SKM-1 treated with dmso at 0.1 percent for 144 hours (cell line): ENCODE results near the gene PLXND1.
"Not testable (repeated sequence)": the region's sequence is repeated elsewhere in the genome, so short reads cannot be mapped to it uniquely, and the experiment has no call there.

Experiments
- DNase-seq: peaks from one replicate; lab custom pipeline; 2025; ENCODE audit not compliant: unreplicated experiment; lab: John Stamatoyannopoulos, UW

Gene PLXND1

DNA sequence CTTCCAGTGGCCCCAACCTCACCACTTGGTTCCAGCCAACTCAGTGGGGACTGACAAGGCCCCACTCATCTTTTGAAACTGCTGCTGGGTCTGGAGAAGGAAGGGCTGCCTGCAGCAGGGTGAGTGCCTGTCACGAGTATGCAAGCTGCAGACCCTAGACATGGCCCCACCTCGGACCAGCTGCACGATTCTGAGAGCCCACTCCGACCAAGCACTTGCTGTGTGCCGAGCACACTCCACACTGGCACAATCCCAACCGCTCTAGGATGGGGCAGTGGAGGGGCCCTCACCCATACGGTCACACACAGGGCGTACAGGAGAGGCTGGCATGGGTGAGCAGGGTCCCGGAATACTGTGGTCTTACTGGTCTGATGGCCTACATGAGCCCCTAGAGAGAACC, 8.0 kb upstream of the PLXND1 start:
- no peak for DNase-seq

DNA sequence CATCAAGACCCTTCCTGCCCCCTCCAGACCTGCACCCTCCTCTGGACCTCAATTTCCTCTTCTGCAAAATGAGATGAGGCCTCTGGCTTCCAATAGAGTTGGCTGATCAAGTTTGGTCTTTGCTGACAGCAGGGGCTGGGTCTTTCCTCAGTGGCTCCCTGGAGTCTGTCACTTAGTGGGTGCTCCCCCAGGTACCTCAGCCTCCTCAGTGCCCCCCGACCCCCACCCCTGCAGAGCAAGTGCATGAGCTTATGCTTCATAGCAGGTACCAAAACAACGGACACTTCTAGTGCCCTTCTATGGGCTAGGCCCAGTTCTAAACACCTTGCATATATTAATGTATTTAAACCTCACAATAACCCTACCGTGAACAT, 6.9 kb upstream of the PLXND1 start:
- no peak for DNase-seq

DNA sequence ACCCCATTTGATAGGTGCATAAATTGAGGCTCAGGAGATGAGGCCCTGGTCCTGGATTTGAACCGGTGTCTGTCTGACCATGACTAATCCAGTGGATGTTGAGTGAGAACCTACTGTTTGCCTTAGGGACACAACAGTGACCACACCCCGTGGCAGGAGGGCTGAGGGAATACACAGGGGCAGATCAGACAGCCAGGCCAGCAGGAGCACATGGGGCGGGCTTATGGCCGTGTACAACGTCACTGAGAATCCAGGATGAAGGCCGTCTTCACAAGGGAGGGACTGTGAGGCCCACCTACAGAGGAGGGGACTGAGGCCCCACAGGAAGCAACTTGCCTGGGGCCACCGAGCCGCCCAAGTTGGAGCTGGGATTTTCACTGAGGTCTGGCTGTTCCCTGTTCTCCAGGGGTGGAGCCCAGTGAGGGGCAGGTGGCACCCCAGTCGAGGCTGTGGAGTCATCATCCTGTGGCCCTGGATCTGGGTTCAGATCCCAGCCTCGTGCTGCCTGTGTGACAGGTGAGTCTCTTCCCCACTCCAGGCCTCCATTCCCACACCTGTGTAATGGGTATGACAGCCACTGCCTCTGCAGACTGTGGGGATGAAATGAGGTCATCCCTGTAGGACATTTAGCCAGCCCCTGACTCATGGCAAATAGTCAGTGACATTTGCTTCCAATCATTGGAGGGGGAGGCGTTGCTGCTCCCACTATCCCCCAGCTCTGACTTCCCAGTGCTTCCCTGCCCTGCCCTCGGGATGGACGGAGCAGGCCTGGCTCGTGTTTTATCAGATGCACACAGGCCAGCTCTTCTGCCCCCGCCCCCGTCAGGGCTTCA, 6.3 kb upstream of the PLXND1 start:
- no peak for DNase-seq

DNA sequence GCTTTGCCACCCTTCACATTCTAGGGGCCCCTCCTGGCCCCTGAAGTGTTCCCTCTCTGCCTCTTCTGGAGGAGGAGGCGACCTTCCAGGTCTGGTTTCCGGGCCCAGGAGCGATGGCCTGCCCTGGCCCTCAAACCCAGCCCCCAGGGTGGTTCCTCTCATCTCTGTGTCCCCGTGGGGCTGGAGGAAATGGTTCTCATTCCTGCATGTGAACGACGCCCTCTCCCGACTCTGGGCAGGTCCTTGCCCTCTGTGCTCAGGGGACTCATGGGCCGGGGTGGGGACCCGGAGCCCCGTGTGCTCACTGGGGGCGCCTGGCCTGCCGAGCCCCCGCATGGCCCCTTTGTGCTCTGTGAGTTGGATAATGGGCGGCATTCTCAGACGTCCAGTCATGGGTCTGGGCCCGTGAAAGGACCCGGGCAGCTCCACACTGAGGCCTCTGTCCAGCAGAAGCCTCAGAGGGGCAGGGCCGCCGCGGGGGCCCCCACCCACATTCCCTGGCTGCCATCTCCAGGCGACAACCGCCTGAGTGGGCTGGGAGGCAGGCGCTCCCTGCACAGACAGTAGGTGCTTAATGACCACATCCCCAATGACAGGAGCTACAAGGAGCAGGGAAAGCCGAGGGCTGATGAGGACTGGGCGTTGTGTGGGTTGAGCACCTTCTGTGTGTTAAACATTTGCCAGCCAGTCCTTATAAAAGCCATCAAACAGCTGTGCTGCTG, 5.5 kb upstream of the PLXND1 start:
- DNase-seq, result no peak

GRCh38 chr3:129611446-129611800, 4.9 kb upstream of the PLXND1 start:
- DNase-seq, result no peak

DNA sequence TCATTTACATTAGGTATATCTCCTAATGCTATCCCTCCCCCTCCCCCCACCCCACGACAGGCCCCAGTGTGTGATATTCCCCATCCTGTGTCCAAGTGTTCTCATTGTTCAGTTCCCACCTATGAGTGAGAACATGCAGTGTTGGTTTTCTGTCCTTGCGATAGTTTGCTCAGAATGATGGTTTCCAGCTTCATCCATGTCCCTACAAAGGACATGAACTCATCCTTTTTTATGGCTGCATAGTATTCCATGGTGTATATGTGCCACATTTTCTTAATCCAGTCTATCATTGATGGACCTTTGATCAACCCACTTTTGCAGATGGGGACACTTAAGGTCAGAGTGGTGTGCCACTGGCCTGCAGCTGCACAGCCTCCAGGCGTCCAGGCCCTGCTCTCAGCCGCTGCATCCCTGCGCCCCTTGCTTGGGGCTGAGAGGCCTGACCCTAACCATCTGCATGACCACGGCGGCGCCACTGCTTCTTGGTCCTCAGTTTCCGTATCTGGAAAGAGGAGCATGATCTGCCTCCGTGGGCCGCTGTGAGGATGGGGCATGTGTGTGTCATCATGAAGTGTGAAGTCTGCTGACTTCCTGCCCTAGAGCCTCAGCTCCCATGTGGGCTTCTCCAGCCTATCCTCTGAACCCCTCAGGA, 4.4 kb upstream of the PLXND1 start:
- DNase-seq, result not testable (repeated sequence)

- DNase-seq, result no peak
Measured at GRCh38 chr3:129610276-129610675, 3.8 kb upstream of the PLXND1 start.

DNA sequence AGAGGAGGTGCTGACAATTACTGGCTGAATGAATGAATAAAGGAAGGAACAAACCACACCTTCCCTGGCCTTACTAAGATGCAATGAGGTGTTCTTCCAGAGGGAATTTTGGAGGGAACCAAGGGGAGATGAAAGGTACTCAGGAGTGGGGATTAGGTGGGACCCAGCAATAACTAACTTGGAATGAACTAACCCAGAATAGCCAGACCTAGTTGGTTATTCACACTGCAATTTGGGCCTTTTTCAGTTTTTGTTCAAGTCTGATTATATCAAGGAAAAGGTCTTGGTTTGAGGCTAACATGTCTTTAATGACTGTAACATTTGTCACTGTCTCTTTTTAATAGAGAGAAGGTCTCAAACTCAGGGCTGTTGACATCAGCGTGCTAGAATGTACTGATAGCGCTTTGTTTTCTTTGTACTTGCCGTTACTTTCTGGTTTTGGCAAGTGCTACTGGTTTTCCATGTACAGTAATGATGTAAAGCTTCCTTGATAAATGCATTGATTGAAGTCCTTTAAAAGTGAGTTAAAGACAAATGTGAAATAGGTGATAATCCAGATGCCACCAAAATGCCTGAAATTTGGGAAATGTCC, 3.2 kb upstream of the PLXND1 start:
- no peak for DNase-seq

DNA sequence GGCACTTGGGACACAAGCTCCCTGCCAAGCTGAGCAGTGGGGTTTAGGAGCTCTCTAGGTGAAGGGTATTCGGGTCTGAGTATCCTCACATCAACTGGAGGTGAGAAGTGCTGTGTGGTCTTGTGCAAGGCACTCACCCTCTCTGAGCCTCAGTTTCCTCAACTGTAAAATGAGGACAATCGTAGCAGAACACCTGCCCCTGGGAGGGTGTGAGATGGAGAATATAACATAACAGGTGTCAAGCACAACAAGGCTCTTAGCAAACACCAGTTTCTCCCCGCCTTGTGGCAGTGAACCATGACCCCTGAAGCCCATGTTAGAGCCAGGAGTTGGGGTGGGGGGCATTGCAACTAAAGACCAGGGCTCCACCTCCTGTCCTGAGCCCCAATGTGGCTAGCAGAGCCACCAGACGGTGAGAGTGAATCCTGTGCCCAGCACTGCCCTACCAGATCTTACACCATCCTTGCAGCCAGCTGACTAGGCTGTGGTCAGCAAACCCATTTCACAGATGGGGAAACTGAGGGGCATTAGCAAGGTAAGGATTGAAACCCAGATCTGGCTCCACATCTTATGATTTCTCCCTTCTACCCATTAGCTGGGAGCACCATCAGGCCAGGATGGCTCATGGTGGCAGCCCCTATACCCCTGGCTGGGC, 2.6 kb upstream of the PLXND1 start:
- DNase-seq, result no peak

DNA sequence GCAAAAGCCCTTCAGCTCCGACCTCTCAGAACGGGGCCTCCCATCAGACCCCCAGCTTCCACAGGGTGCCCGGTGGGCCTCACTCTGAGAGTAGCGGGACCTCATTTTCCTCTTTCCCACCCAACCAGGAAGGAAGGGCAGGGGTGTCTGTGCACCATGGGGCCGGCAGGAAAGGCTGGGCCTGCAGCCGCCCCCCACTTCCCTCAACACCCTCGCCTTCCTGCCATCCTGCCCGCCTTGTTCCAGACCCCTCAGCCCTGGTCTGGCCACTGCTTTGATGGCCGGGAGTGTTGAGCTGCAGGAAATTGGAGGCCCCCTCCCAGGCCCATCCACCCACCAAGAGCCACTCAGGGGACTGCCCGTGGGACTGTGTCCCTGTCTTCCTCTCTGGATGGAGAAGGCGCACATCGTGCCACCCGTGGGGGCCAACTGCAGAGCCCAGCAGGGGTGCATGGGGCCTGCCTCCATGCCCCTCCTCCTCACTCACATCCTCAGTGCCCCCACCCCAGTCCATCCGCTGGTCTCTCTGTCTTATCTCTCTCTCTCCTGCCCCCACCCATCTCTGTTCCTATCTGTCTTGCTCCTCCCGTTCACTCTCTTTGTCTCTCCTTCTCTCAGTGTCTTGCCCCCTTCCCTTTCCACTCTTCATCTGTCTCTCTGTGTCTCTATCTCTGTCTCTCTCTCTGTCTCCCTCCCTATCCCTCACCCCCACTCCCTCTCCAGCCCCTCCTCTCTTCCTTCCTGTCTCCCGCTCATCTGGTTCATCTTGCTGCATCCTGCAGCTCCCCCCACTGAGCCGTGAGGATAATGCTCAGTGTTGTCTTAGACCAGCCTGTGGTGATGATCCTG, 1.8 kb upstream of the PLXND1 start:
- DNase-seq, result no peak

DNA sequence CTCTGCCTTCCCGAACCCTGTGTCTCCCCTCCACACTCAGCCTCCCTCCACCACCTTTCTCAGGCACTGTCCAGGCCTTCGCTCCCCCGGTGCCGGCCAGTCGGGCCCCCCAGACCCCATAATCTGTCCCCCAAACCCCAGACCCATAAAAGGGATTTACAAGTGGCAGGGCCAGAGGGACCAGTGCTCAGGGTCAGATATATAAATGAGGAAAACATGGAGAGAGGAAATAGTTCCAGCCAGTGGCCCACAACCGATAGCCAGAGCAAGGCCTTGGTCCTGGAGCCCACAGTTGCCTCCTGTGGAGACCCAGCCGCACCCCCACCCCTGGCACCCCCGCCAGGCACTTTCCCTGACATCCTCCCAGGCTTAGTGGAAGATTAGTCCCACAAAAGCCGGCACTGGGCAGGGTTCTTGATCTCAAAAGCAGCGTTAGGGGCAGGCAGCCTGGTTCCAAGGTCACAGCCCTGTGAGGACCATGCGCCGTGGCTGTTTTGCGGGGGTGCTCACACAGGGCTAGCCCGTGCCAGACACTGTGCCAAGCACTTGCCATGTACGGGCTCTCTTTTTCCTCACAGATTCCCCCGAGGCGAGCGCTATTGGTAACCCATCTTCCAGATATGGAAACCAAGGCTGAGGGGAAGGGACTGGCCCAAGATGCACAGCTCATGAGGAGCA, 1.1 kb upstream of the PLXND1 start:
- DNase-seq, result no peak

GRCh38 chr3:129605922-129606635, 397 bp downstream of the PLXND1 start:
- no peak for DNase-seq

DNA sequence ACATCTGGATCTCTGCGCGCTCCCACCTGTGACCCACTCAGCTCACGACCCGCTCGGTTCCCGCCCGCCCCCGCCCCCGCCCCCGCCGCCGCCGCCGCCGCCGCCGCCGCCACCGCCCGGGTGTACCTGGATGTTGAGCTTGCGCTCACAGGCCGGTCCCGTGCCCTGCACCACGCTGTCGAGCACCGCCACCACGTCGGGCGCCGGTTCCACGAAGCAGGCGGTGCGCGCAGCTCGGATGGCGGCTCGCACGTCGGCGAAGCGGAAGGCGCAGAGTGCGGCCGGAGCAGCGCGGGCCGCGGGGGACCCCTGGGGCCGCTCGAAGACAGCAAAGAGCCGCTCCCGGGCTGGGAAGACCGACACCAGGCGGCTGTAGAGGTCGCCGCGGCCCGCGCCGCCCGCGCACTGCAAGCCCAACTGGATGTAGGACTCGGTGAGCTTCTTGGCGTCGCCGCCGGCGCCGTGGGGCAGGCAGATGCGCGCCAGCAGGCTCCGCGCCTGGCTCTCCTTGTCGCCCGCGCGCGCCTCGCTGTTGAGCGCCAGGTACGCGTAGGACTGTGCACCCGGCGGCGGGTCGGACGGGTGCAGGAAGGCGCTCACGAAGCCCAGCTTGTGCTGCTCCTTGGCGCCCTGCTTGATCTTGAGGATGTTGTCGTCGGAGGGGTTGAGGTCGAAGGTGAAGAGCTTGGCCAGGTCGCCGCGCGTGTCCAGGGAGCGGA, 1.1 kb downstream of the PLXND1 start:
- DNase-seq, result no peak

- DNase-seq, result no peak
Measured at GRCh38 chr3:129604767-129605166, 1.7 kb downstream of the PLXND1 start.

DNA sequence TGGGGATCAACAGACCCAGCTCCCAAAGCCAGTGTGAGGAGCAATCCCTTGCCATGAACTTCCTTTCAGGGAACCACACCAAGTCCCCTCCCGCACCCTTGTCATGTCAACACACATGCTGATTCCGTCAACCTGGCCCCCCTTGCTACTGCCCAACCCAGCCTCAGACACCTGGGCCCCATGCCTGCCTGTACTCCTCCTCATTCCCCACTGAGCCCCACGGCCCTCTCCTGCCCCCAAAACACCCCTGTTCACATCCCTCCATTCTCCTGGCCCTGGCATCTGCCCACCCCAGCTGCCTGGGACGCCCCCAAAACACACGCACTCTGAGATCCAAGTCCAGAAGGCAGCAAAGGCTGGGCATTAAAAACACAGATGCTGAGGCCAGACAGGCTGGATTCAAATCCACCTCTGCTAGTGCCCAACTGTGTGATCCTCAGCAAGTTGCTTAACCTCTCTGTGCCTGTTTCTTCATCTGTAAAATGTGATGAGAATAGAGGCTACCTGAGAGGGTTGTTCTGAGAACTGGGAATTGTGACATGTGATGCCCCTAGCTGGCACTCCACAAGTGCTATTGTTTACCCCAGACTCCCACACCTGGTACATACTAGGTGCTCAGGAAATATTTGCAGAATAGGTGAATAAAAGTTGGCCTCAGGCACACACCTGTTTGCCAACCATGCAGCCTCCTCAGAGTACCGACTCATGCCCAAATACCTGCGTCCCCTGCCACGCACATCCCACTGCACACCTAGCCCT, 2.3 kb downstream of the PLXND1 start:
- DNase-seq, result no peak

DNA sequence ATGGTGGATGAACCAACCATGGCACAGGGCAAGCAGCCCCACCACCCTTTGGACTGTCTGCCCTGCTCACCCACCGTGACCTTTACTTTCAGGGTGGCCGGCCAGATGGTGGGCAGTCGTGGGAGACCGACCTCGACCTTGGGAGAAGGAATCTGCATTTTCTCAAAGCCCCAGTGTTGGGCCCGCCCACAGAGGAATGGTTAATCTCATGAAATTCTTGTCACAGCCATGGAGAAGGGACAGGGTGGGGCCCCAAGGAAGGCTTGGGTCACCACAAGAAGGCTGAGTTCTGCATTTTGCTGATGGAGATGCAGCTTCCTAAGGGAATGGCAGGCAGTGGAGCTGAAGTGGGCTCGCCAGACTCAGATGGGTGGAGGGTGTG, 2.9 kb downstream of the PLXND1 start:
- no peak for DNase-seq

DNA sequence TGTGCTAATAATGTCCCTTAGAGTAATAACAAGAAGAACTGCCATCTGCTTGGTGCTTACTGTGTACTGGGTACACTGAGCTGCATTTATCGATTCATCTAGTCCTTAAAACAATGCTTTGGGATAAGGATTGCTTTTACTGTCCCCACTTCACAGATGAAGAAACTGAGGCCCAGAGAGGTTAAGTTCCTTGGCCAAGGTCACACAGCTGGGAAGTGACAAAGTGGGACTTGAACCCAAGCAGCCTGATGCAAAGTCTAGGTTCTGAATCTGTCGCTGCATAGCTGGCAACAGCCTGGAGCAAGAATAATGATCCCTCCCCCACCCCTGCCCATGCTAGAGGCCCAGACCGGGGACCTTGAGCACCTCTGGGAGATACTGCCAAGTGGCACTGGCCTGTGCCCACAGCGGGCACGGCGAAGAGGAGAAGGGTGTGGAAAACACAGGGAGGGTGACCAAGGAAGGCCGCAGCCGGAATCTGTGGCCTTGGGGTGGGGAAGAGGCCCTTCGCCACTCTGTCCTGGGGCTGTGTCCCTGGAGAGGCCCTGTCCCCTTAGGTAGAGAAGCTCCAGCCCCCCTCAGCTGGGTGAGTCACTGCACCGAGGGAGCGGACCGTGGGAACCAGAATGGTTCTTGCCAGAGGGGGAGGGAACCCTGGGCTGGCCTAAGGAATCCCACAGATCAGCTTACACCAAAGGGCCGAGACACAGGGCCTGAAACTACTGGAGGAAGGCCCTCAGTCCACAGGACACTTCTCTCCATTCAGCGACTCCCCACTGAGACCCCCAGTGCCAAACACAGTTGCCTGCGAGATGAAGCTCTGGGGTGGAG, 3.5 kb downstream of the PLXND1 start:
- no peak for DNase-seq
